ENCODE data around the gene CHURC1.

Gene CHURC1

DNA sequence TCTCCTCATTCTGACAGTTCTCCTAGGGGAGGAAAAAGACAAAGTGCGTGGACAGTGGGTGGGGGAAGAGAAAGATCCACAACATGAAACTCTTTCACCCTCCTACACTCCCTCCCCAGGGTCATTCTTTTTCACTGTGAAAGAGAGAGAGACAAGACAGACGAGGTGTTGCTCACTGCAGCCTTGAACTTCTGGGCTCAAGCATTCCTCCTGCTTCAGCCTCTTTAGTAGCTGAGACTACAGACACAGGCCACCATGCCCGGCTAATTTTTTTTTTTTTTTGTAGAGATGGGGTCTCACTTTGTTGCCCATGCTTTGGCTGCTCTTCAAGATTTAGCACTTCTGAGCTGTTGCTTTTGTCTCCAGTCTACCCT is 25.5 kb downstream of the CHURC1 start:
- Histone ChIP-seq H3K4ac (ENCODE audit: low read depth, low read length) (no peak overlapping the region), H2AK5ac (ENCODE audit: low read length) (no peak overlapping the region), H3K4me3 (ENCODE audit: low read length) (no peak overlapping the region), H3K18ac (ENCODE audit: low read length) (no peak overlapping the region), H2BK120ac (ENCODE audit: low read depth, low read length) (no peak overlapping the region), H2BK15ac (replicated peaks; ENCODE audit: low read depth) (no peak overlapping the region), H3K79me1 (ENCODE audit: low read length) (no peaks in the 10 kb centered on the region), H3K23ac (ENCODE audit: low read length) (no peak overlapping the region), H2BK5ac (ENCODE audit: low read length) (no peak overlapping the region), H3K9ac (ENCODE audit: low read length) (no peak overlapping the region), H3K27ac (ENCODE audit: low read depth, low read length) (no peak overlapping the region), H4K5ac (ENCODE audit: low read length) (no peak overlapping the region), H3K4me1 (ENCODE audit: control insufficient read depth, low read depth, low read length) (no peaks in the 10 kb centered on the region), H3K56ac (ENCODE audit: low read length) (no peak overlapping the region), H3K36me3 (ENCODE audit: control insufficient read depth, insufficient read depth, low read length) (no peaks in the 10 kb centered on the region), H3K27me3 (ENCODE audit: insufficient read depth, low read length, poor library complexity) (no peaks in the 10 kb centered on the region), H3K79me2 (ENCODE audit: control insufficient read depth, insufficient read depth, low read length) (no peaks in the 10 kb centered on the region), H3K4me2 (ENCODE audit: low read length) (no peak overlapping the region), H4K8ac (ENCODE audit: low read depth, low read length) (no peak overlapping the region)
- no CpG with 5 or more reads among the region's 3 CpGs for WGBS (ENCODE audit: extremely low coverage, insufficient coverage, low lambda C conversion rate)
- no peak for DNase-seq

- H3K9ac ChIP-seq (ENCODE audit: low read length) = no peak overlapping the region
- no peak overlapping the region for H3K27ac ChIP-seq (ENCODE audit: low read depth, low read length)
- no peak overlapping the region for H2BK5ac ChIP-seq (ENCODE audit: low read length)
- H3K4ac ChIP-seq (ENCODE audit: low read depth, low read length) = no peak overlapping the region
- no peak overlapping the region for H3K18ac ChIP-seq (ENCODE audit: low read length)
- H3K4me1 ChIP-seq (ENCODE audit: control insufficient read depth, low read depth, low read length) = no peaks in the 10 kb centered on the region
- no peaks in the 10 kb centered on the region for H3K36me3 ChIP-seq (ENCODE audit: control insufficient read depth, insufficient read depth, low read length)
- no peak overlapping the region for H3K4me2 ChIP-seq (ENCODE audit: low read length)
- H2BK120ac ChIP-seq (ENCODE audit: low read depth, low read length) = no peak overlapping the region
- no CpG with 5 or more reads among the region's 3 CpGs for WGBS (ENCODE audit: extremely low coverage, insufficient coverage, low lambda C conversion rate)
- no peaks in the 10 kb centered on the region for H3K27me3 ChIP-seq (ENCODE audit: insufficient read depth, low read length, poor library complexity)
- no peaks in the 10 kb centered on the region for H3K79me1 ChIP-seq (ENCODE audit: low read length)
- H3K79me2 ChIP-seq (ENCODE audit: control insufficient read depth, insufficient read depth, low read length) = no peaks in the 10 kb centered on the region
- H3K23ac ChIP-seq (ENCODE audit: low read length) = no peak overlapping the region
- H2BK15ac ChIP-seq (replicated peaks; ENCODE audit: low read depth) = no peak overlapping the region
- H4K5ac ChIP-seq (ENCODE audit: low read length) = no peak overlapping the region
- no peak for DNase-seq
- H3K56ac ChIP-seq (ENCODE audit: low read length) = no peak overlapping the region
- no peak overlapping the region for H2AK5ac ChIP-seq (ENCODE audit: low read length)
- no peak overlapping the region for H3K4me3 ChIP-seq (ENCODE audit: low read length)
- no peak overlapping the region for H4K8ac ChIP-seq (ENCODE audit: low read depth, low read length)
Measured at GRCh38 chr14:64940336-64940910, 26.2 kb downstream of the CHURC1 start.

GRCh38 chr14:64942531-64943111 is 28.4 kb downstream of the CHURC1 start, which contains the start of gene GPX2:
TSS of gene GPX2 (minus strand) at chr14:64942745. CDS start at chr14:64942726, 19 bp downstream.
- H3K27ac ChIP-seq (ENCODE audit: low read depth, low read length) = no peak within 1 kb of the TSS
- H2AK5ac ChIP-seq (ENCODE audit: low read length) = no peak within 1 kb of the TSS
- WGBS (ENCODE audit: extremely low coverage, insufficient coverage, low lambda C conversion rate) = no CpG with 5 or more reads among the region's 13 CpGs
- no peak within 1 kb of the TSS for H3K18ac ChIP-seq (ENCODE audit: low read length)
- DNase-seq = peak; percentile 69
- H2BK120ac ChIP-seq (ENCODE audit: low read depth, low read length) = no peak within 1 kb of the TSS
- no peaks in the 10 kb centered on the region for H3K79me1 ChIP-seq (ENCODE audit: low read length)
- H3K79me2 ChIP-seq (ENCODE audit: control insufficient read depth, insufficient read depth, low read length) = no peaks in the 10 kb centered on the region
- no peaks in the 10 kb centered on the region for H3K36me3 ChIP-seq (ENCODE audit: control insufficient read depth, insufficient read depth, low read length)
- no peak within 1 kb of the TSS for H3K4me2 ChIP-seq (ENCODE audit: low read length)
- no peaks in the 10 kb centered on the region for H3K4me1 ChIP-seq (ENCODE audit: control insufficient read depth, low read depth, low read length)
- H3K4me3 ChIP-seq (ENCODE audit: low read length) = no peak within 1 kb of the TSS
- no peak within 1 kb of the TSS for H2BK5ac ChIP-seq (ENCODE audit: low read length)
- H3K23ac ChIP-seq (ENCODE audit: low read length) = no peak within 1 kb of the TSS
- no peak within 1 kb of the TSS for H3K4ac ChIP-seq (ENCODE audit: low read depth, low read length)
- no peak within 1 kb of the TSS for H2BK15ac ChIP-seq (replicated peaks; ENCODE audit: low read depth)
- H4K5ac ChIP-seq (ENCODE audit: low read length) = no peak within 1 kb of the TSS
- no peak within 1 kb of the TSS for H3K9ac ChIP-seq (ENCODE audit: low read length)
- H4K8ac ChIP-seq (ENCODE audit: low read depth, low read length) = no peak within 1 kb of the TSS
- no peak within 1 kb of the TSS for H3K56ac ChIP-seq (ENCODE audit: low read length)
- no peaks in the 10 kb centered on the region for H3K27me3 ChIP-seq (ENCODE audit: insufficient read depth, low read length, poor library complexity)

DNA sequence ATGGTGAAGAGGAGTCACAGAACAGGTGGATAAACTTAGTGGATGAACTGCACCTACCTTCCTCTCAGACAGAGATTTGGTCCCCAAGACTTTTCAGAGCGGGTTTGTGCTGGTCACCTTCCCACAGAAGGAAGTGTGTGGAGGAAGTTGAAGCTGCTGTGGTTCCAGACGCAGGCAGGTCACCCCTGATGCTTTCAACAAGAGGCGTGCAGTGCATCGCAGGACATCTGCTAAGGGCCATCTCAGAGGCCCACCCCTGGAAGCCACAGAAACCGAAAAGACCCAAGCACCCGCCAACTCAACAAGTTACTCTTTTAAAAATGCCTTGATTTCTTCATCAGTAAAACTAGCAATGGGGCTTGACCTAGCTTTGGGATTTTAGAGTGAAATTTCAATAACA is 29.3 kb downstream of the CHURC1 start:
- no peaks in the 10 kb centered on the region for H3K27me3 ChIP-seq (ENCODE audit: insufficient read depth, low read length, poor library complexity)
- no peak overlapping the region for H4K8ac ChIP-seq (ENCODE audit: low read depth, low read length)
- H3K4ac ChIP-seq (ENCODE audit: low read depth, low read length) = no peak overlapping the region
- WGBS (ENCODE audit: extremely low coverage, insufficient coverage, low lambda C conversion rate) = no CpG with 5 or more reads among the region's 6 CpGs
- H3K79me1 ChIP-seq (ENCODE audit: low read length) = no peaks in the 10 kb centered on the region
- H3K56ac ChIP-seq (ENCODE audit: low read length) = no peak overlapping the region
- no peak overlapping the region for H3K27ac ChIP-seq (ENCODE audit: low read depth, low read length)
- H3K79me2 ChIP-seq (ENCODE audit: control insufficient read depth, insufficient read depth, low read length) = no peaks in the 10 kb centered on the region
- no peak for DNase-seq
- no peak overlapping the region for H2BK15ac ChIP-seq (replicated peaks; ENCODE audit: low read depth)
- H3K4me3 ChIP-seq (ENCODE audit: low read length) = no peak overlapping the region
- H3K36me3 ChIP-seq (ENCODE audit: control insufficient read depth, insufficient read depth, low read length) = peaks cover 2% of the 10 kb centered on the region
- H3K4me1 ChIP-seq (ENCODE audit: control insufficient read depth, low read depth, low read length) = no peaks in the 10 kb centered on the region
- no peak overlapping the region for H3K18ac ChIP-seq (ENCODE audit: low read length)
- no peak overlapping the region for H2AK5ac ChIP-seq (ENCODE audit: low read length)
- no peak overlapping the region for H2BK5ac ChIP-seq (ENCODE audit: low read length)
- no peak overlapping the region for H4K5ac ChIP-seq (ENCODE audit: low read length)
- H2BK120ac ChIP-seq (ENCODE audit: low read depth, low read length) = no peak overlapping the region
- H3K9ac ChIP-seq (ENCODE audit: low read length) = no peak overlapping the region
- no peak overlapping the region for H3K23ac ChIP-seq (ENCODE audit: low read length)
- H3K4me2 ChIP-seq (ENCODE audit: low read length) = no peak overlapping the region

DNA sequence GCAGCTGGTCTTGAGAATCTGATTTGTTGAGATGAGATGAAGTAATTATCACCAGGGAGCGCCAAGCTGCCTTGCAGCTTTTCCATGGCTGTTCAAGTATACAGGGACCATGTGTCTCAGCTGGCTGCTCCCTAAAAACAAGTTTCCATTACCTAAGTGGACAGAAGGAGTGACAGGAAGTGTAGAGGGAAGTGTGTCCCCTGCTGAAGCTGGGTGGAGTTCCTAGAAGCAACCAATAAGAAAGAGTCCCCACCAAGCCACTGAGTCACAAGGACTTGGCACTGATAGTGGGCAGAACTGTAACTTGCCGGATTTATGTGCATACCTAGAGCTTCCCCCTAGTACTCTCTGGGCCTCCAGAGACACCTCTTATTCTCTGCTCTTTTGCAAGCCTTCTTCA is 29.8 kb downstream of the CHURC1 start:
- Histone ChIP-seq H2AK5ac (ENCODE audit: low read length) (no peak overlapping the region), H2BK120ac (ENCODE audit: low read depth, low read length) (no peak overlapping the region), H4K5ac (ENCODE audit: low read length) (no peak overlapping the region), H3K36me3 (ENCODE audit: control insufficient read depth, insufficient read depth, low read length) (peaks cover 2% of the 10 kb centered on the region), H3K4me3 (ENCODE audit: low read length) (no peak overlapping the region), H3K79me1 (ENCODE audit: low read length) (no peaks in the 10 kb centered on the region), H3K56ac (ENCODE audit: low read length) (no peak overlapping the region), H3K4ac (ENCODE audit: low read depth, low read length) (no peak overlapping the region), H3K23ac (ENCODE audit: low read length) (no peak overlapping the region), H4K8ac (ENCODE audit: low read depth, low read length) (no peak overlapping the region), H3K4me2 (ENCODE audit: low read length) (no peak overlapping the region), H3K18ac (ENCODE audit: low read length) (no peak overlapping the region), H2BK5ac (ENCODE audit: low read length) (no peak overlapping the region), H3K27me3 (ENCODE audit: insufficient read depth, low read length, poor library complexity) (no peaks in the 10 kb centered on the region), H2BK15ac (replicated peaks; ENCODE audit: low read depth) (no peak overlapping the region), H3K79me2 (ENCODE audit: control insufficient read depth, insufficient read depth, low read length) (no peaks in the 10 kb centered on the region), H3K4me1 (ENCODE audit: control insufficient read depth, low read depth, low read length) (no peaks in the 10 kb centered on the region), H3K9ac (ENCODE audit: low read length) (no peak overlapping the region), H3K27ac (ENCODE audit: low read depth, low read length) (no peak overlapping the region)
- DNase-seq = no peak
- no CpG with 5 or more reads among the region's 2 CpGs for WGBS (ENCODE audit: extremely low coverage, insufficient coverage, low lambda C conversion rate)

GRCh38 chr14:64944861-64945260 is 30.6 kb downstream of the CHURC1 start:
- no peak overlapping the region for H3K4me2 ChIP-seq (ENCODE audit: low read length)
- WGBS (ENCODE audit: extremely low coverage, insufficient coverage, low lambda C conversion rate) = no CpG with 5 or more reads among the region's 4 CpGs
- no peak for DNase-seq
- H3K27ac ChIP-seq (ENCODE audit: low read depth, low read length) = no peak overlapping the region
- no peak overlapping the region for H3K23ac ChIP-seq (ENCODE audit: low read length)
- H3K4me1 ChIP-seq (ENCODE audit: control insufficient read depth, low read depth, low read length) = no peaks in the 10 kb centered on the region
- H2AK5ac ChIP-seq (ENCODE audit: low read length) = no peak overlapping the region
- no peak overlapping the region for H3K4me3 ChIP-seq (ENCODE audit: low read length)
- no peak overlapping the region for H2BK15ac ChIP-seq (replicated peaks; ENCODE audit: low read depth)
- H2BK120ac ChIP-seq (ENCODE audit: low read depth, low read length) = no peak overlapping the region
- H3K36me3 ChIP-seq (ENCODE audit: control insufficient read depth, insufficient read depth, low read length) = peaks cover 4% of the 10 kb centered on the region
- H3K9ac ChIP-seq (ENCODE audit: low read length) = no peak overlapping the region
- H4K5ac ChIP-seq (ENCODE audit: low read length) = no peak overlapping the region
- no peaks in the 10 kb centered on the region for H3K79me1 ChIP-seq (ENCODE audit: low read length)
- H3K79me2 ChIP-seq (ENCODE audit: control insufficient read depth, insufficient read depth, low read length) = no peaks in the 10 kb centered on the region
- H2BK5ac ChIP-seq (ENCODE audit: low read length) = no peak overlapping the region
- H3K27me3 ChIP-seq (ENCODE audit: insufficient read depth, low read length, poor library complexity) = no peaks in the 10 kb centered on the region
- no peak overlapping the region for H3K4ac ChIP-seq (ENCODE audit: low read depth, low read length)
- no peak overlapping the region for H3K18ac ChIP-seq (ENCODE audit: low read length)
- no peak overlapping the region for H4K8ac ChIP-seq (ENCODE audit: low read depth, low read length)
- H3K56ac ChIP-seq (ENCODE audit: low read length) = no peak overlapping the region

Data from mesendoderm (in vitro differentiated cells).